Stimulated activated CD8-positive, alpha-beta memory T cell treated with anti-CD3 and anti-CD28 coated beads, Interleukin-7, amount 100 ng/mL, for 24 hours (primary cell): ENCODE results near the gene NMU.
A peak's percentile ranks its signal among the peaks of the same experiment; 100 is the strongest.
"Not testable (repeated sequence)": the region's sequence is repeated elsewhere in the genome, so short reads cannot be mapped to it uniquely, and the experiment has no call there.

Experiments
- DNase-seq: peaks from one replicate; pipeline ENCODE4 v3.0.0-alpha.2; 2020; ENCODE audit warnings: low read depth

The NMU gene

GRCh38 chr4:55554453-55555030, 81.6 kb downstream of the NMU start:
- DNase-seq = no peak

DNA sequence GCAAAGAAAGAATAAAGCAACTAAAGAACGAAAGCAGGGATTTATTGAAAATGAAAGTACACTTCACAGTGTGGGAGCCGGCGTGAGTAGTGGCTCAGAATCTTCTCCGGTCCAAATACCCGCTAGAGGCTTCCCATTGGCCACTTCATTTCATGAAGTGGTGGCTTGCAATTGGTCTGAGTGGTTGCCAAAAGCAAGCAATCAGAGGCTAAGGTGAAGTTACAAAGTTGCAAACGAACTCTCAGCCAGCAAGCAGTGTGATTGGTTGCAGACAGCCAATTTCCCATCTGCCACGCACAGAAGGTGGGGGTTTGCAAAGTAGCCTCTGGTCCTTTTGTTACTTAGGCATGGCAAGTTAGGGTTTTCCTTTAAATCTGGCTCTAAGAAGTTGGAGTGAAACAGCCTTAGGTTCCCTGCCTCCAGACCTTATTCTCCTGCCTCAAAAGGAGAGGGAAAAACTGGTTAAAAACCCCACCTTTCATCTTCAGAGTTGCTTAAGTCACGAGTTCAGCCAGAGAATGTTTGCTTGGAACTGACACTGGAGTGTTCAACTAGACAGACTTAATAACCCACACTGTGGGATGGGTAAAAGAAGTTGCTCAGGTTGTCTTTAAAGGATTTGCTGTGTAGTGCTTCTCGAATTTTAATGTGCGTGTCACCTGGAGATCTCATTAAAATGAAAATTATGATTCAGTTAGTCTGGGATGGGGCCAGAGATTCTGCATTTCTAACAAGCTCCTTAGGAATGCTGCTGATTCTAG, 82.5 kb downstream of the NMU start:
- DNase-seq = no peak

- DNase-seq = not testable (repeated sequence)
Measured at GRCh38 chr4:55551964-55552363, 84.1 kb downstream of the NMU start.

GRCh38 chr4:55549888-55550287, 86.2 kb downstream of the NMU start:
- no peak for DNase-seq

DNA sequence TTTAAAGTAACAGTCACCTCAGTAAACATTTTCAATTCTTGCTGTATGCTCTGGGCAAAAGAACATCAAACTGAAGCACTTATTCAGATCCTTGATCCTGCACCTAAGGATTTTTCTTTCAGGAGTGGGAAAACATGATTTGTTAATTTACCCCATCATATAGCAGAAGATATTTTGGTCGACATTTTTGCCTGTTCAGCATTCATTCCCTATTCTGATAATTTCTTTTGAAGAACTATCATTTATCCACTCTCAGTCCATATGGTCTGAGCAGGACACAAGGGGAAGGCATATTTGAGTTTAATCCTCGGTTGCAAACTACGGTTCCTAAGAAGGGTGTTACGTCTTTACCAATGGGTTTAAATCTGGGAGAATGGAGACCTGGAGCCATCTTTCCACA, 88.2 kb downstream of the NMU start:
- DNase-seq = no peak

DNA sequence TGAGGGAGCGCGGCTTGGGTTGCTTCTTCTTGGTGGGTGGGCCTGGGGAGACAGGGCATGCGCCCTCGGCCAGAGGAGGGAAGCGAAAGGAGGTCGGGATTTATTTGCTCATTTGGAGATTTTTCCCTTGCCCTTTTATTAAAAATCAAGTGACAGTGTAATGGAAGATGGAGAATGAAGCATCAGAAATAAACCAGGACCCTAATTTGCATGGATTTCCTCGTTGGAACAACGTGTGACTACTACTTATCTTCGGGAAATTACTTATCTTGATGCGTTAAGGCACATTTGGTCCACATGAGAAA, 88.7 kb downstream of the NMU start:
- no peak for DNase-seq

GRCh38 chr4:55546756-55547465, 89.2 kb downstream of the NMU start, which contains the start of gene CLOCK:
Gene CLOCK (minus strand): TSS chr4:55546909. CDS start chr4:55482785, 64,124 bp downstream.
- DNase-seq = peak; percentile 61

DNA sequence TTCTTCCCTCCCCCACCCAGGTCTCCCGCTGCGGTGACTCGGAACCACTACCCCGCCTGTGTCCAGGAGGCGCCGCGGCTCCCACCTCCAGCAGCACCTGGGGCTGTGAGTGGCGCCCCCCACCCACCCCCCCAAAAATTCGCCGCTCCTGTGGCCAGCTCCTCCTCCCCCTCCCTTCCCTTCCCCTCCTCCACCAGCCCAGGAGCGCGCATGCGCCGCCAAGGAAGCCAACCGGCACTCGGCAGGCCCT, 89.7 kb downstream of the NMU start:
- DNase-seq = no peak

GRCh38 chr4:55545641-55546505, 90.2 kb downstream of the NMU start:
- peak; percentile 32 for DNase-seq
